HL-60/S4 (cell line): ENCODE data around the gene CACNG6.

ENCODE experiments used
- in situ Hi-C: fragments of 300-500 bp; cut with MboI; formaldehyde crosslinking; loops from 2 replicates; pipeline ENCODE4 v1.14.3; 2022; ENCODE audit warnings: low sequenced_read_pairs

The CACNG6 gene

DNA sequence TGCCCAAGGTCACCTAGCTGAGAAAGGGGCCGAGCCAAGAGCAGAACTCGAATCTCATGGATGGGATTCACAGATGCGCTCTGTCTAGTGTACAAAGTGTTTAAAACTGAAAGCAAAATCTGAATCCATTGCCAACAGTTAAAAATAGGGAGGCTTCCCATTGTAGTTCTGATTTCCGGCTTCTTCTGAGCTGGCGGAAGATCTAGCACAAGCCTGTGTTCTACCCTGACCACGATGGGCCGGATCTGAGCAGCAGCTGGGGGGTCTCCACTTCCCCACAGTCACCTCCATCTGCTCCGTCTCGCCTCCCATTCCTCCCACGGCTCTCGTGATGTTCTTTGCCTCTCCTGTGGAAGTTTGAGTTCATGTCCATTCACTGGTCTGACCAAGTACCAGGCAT is 26.3 kb upstream of the CACNG6 start:
- in situ Hi-C loops, result no loop called here

DNA sequence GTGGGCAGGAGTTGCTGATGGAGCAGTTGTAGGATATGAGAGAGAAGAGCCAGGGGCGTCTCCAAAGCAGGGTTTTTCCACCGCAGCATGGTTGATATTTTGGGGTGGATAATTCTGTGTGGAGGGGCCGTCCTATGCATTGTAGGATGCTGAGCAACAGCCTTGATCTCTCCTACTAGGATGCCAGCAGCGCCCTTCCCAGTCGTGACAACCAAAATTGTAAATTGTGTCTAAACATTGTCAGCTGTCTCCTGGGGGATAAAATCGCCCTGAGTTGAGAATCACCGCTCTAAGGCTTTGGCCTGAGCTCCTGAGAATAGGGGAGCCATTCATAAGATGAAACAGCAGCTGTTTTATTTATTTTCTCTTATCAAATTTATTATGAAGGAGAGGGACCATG is 24.5 kb upstream of the CACNG6 start:
- in situ Hi-C loops, result no loop called here

DNA sequence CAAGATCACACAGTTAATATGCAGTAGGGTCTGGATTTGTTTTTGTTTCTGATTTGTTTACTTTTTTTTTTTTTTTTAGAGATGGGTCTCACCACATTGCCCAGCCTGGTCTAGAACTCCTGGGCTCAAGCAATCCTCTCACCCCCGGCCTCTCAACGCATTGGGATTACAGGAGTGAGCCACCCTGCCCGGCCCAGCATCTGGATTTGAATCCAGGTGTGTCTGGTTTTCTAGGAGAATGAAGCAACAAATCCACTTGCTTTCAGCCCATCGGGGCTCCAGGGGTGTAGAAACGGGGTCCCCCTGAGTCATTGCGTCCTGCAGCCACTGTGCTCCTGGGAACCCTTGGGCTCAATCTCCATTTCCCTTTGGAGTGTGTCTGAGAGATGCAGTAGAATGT is 22.1 kb upstream of the CACNG6 start:
- in situ Hi-C loops, result no loop called here

DNA sequence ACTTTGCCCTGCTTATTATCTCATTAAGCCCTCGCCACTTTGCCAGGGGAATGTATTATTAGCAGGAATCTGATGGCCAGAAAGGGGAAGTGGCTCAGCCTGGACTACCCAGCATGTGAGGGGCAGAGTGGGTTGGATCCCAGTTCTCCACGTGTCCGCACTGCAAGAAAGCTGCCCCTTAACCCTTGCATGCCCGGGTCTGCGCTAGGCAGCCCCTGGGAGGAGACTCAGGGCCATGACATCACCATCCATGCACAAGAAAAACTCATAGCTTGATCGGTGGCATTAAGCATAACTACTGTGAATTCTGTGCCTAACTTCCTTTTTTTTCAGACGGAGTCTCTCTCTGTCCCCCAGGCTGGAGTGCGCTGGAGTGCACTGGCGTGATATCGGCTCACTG is 19.8 kb upstream of the CACNG6 start:
- in situ Hi-C loops, result no loop called here

DNA sequence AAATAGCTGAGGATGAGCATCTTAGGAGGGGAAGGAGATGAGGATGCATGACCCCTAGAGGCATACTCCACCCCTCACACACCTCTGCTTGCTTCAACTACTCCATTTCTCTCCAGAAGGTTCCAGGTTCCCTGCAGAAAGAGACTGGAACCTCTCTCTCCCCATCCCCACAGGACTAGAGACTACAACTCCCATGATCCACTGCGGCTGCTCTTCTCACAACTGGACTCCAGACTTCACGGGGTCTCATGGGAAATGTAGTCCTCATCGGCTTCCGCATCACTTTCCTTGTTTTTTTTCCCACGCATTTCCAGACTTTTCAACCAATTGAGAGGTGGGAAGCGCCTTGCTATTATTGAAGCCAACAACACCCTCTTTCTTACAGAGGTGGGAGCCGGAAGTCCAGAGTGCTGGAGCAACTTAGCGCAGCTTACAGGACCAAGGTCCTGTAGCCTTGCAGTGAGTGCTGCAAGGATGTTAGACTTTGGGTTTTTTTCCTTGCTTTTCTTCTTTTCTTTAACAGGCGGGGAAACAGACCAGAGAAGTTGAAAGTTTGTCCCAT is 13.9 kb upstream of the CACNG6 start:
- in situ Hi-C loops, result no loop called here

DNA sequence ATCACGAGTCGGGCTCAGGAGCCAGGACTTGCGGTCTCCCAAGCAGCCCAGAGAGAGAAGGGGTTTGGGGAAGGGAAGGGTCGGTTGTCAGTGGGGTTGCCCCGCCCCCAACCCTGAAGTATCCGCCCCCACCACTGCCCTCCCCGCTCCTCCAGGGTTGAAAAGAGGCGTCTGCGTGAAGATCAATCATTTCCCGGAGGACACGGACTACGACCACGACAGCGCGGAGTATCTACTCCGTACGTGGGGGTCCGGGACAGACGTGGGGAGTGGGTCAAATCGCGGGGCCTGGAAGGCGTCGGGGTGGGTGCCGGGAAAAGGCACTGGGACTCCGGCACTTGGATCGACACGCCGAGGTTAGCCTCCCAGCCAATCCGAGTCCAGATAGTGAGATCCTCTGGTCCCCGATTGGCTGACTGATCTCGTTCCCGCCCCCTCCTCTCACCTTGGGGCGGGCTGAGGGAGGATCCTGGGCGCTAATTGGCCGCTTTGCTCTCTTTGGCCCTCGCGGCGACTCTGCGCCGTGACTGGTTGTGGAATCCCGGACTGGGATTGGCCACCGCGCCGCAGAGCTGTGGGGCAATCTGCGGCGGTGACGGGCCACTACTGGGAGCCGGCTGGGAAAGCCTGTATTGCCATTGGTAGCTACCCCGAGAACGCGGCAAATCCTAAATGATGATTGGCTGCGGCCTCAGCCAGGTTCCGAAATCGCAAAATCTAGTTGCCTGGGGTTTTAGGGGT is 13.3 kb upstream of the CACNG6 start:
- in situ Hi-C loops, result no loop called here

DNA sequence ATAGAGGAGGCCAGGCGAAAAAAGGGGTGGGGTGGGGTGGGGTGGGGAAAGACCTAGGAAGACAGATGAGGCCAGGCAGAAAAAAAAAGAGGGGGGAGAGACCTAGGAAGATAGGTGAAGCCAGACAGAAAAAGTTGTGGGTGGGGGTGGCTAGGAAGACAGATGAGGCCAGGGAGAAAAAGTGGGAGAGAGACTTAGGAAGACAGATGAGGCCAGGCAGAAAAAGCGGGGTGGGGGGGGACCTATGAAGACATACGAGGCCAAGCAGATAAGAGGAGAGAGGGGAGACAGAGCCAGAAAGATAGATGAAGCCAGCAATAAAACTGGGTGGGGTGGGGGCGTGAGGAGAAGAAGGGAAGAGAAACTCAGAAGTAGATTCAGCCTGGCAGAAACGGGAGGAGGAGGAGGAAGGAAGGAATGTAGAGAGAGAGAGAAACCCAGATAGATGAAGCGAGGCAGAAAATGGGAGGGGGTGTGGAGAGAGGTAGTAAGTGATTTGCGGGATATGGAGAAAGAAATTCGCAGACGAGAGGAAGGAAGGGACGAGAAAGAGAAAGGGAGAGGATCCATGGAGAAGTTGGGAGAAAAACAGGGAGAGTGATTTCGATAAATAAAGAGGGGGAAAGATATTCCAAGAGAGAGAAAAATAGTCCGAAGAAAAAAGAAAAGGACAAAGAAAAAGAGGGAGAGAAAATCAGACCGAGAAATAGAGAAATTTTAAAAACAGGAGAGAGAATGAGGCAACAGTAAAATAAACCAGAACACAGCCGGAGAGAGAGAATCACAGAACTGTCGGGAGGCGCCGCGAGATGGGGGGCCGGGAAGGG is 12.2 kb upstream of the CACNG6 start:
- in situ Hi-C loops, result no loop called here

DNA sequence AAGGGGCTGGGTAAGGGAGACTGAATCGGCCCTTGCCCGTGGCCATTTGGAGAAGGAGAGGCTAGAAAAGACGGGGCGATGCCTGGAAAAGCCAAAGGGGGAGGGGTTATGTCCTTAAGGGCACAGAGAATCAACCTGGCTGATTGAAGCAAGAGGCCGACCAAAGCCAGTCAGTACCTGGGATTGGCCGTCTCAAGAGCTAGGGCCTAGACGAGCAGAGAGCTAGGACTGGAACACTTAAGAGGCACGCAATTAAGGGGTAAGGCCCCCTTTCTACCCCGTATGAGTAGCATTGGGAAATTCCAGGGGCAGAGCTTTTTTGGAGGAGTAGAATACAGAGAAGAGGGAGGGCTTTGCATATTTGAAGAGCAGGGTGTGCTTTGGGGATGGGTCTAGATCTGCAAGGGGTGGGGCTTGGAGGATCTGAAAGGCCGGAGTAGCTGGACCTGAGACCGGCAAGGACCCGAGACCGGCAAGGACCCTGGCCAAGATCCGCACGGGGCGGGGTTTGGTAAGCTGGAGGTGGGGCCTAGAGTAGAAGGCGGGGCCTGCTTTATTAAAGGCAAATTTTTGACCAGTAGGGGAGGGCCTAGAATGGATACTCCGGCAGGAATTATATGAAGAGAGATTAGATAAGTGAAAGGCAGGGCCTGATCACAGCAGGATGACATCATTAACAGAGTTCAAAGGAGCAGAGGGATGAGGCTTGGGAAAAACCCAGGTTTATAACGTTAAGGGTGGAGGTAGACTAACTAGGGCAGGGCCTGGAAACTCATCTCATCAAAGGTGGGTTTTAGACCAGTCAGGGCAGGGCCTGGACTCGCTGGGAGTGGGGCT is 10.7 kb upstream of the CACNG6 start:
- in situ Hi-C loops, result no loop called here

DNA sequence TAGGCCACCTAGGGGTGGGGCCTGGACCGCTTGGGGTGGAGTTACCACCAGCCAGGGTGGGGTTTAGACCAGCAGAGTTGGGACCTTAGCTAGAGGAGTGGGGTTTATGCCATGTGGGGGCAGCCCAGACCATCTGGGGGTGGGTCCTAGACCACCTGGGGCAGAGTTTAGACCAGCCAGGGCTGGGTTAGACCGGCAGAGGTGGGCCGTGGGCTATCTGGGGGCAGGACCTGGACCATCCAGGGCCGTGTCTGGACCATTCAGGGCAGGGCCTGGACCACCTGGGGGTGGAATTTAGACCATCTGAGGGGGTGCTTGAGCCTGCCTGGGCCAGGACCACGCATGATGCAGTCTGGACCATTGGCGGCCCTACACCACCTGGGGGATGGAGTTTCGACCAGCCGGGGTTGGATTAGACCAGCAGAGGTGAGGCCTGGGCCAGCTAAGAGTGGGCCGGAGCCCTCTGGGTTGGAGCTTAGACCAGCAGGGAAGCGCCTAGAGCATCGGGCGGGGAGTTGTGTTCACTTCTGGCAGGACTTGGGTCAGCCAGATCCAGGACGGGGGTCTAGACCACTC is 10.0 kb upstream of the CACNG6 start:
- in situ Hi-C loops, result no loop called here

DNA sequence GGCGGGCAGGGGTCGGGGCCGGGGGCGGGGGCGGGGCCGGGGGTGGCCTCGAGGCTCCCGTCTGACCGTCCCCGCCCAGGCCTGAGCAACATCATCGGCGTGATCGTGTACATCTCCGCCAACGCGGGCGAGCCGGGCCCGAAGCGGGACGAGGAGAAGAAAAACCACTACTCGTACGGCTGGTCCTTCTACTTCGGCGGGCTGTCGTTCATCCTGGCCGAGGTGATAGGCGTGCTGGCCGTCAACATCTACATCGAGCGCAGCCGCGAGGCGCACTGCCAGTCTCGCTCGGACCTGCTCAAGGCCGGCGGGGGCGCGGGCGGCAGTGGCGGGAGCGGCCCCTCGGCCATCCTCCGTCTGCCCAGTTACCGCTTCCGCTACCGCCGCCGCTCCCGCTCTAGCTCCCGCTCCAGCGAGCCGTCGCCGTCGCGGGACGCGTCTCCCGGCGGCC is 9.4 kb upstream of the CACNG6 start:
- in situ Hi-C loops, result no loop called here

DNA sequence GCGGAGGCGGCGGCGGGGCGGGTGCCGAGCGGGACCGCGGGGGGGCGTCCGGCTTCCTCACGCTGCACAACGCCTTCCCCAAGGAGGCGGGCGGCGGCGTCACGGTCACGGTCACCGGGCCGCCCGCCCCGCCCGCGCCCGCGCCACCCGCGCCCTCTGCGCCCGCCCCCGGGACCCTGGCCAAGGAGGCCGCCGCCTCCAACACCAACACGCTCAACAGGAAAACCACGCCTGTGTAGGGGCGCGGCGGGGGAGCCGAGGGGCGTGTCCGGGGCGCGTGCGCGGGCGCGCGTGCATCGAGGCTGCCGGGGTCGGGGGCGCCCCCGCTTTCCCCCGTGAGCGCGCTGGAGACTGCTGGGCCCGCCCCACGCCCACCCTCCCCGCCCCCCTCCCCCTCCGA is 8.8 kb upstream of the CACNG6 start:
- in situ Hi-C loops, result no loop called here

DNA sequence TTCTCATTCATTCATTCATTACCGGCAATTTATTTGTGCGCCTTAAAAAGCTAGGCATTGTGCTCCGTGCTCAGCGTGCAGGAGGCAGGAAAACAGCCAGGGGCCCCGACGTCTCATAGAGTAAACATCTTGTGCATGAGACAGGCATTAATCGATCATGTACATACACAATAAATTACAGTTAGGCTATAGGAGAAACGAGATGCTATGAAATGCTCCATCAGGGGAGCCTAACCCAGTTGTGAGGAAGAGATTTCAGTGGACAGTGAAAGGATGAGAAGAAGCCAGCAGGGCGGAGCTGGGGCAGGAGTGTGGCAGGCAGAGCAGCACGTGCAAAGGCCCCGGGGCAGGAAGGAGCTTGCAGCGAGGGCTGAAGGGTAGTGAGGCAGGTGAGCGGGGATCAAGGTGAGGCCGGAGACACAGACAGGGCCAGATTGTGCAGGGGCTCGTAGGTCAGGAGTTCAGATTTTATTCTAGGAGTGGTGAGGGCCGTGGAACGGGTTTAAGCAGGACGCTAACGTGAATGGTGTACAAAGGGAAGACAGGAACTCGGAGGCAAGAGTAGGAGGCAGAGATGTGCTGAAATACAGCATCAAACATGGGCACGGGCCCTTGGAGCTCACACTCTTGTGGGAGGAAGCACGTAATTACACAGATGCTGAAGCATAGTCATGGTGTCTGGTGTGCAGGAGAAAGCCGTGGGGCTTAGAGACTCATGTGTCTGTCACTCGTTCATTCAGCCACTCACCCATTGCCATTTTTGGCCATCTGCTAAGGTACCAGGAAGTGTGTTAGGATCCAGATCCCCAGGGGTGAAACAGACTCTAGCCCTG is 7.8 kb upstream of the CACNG6 start:
- in situ Hi-C loops, result no loop called here

DNA sequence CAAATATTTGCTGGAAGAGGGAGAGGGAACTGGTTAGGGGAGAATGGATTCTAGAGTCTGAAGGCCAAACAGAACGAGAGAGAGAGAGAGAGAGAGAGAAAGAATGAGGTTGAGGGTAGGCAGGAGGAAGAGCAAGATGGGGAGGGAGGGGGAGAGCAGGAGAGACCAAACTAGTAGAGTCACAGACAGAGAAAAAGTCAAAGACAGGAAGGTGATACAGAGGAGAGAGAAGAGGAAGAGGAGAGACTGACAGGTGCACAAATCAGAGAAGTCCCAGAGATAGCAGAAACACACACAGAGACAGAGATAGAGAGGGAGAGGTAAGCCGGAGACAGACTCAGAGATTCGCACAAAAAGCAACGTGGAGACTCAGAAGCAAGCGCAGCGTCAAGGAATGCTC is 5.6 kb upstream of the CACNG6 start:
- in situ Hi-C loops, result no loop called here

DNA sequence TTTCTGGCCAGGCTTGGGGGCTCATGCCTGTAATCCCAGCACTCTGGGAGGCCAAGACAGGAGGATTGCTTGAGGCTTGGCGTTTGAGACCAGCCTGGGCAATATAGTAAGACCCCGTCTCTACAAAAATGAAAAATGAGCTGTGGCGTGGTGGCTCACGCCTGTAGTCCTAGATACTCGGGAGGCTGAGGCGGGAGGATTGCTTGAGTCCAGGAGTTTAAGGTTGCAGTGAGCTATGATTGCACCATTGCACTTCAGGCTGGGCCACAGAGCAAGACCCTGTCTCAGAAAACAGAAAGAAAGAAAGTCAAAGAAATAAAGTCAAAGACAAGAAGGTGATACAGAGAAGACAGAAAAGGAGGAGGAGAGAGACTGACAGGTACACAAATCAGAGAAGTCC is 2.5 kb upstream of the CACNG6 start:
- in situ Hi-C loops, result no loop called here

DNA sequence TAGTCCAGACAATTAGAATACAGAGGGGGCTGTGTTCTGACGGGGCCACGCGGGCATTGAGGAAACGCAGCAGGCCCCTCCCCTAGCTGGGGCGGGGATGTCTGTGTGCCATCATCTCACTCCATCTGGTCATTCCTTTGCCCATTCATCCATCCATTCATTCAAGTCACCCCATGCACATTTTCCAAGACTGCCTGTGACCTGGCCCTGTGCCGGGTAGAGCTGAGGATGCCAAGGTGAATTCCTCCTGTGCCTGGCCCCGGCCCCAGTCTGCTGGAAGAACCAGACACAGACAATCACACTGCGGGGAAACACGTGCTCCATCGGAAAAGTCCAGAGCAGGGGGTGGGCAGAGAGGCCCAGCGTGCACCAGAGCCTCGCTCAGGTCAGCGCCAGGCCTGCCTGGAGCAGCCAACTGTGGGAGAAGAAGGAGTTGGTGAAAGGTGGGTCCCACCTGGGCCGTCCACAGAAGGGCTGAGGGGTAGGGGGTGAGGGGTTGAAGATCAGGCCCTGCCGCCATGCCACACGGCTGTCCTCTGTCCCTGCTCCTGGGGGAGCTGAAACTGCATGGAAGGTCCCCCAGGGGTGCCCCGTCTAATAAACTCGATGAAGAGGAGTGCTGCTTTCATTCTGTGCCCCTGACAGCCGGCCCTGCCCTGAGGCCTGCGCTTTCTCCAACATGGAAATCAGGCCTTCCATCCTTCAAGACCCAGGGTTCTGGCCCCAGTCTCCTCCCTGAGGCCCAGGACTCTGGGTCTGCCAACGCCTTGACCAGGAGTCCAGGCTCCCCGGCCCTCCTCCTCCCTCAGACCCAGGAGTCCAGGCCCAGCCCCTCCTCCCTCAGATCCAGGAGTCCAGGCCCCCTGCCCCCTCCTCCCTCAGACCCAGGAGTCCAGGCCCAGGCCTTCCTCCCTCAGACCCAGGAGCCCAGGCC is 1.6 kb upstream of the CACNG6 start:
- in situ Hi-C loops, result no loop called here

DNA sequence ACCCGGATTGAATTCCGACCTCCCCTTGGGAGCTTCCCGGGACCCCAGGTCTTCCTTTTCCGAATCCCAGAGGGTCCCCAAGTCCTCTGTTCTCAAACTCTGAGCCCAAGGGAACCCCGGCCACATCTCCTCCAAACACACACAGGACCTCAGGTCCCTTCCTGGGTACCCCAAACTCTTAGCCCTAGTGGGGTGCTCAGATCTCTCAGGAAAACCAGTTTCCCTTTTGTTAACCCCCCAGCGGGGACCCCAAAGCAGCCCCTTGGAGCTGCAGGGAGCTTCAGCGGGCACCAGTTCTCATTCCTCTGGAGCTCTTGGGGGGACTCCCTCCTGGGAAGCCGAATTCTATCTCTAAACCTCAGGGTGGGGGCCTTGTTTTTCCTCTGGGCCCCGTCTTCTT is 774 bp downstream of the CACNG6 start:
- in situ Hi-C loops, result no loop called here

DNA sequence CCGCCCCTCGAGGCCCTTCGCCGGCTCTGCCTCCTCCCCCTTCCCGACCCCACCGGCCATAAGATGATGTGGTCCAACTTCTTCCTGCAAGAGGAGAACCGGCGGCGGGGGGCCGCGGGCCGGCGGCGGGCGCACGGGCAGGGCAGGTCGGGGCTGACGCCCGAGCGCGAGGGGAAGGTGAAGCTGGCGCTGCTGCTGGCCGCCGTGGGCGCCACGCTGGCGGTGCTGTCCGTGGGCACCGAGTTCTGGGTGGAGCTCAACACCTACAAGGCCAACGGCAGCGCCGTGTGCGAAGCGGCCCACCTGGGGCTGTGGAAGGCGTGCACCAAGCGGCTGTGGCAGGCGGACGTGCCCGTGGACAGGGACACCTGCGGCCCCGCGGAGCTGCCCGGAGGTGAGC is 1.4 kb downstream of the CACNG6 start:
- in situ Hi-C loops, result no loop called here

DNA sequence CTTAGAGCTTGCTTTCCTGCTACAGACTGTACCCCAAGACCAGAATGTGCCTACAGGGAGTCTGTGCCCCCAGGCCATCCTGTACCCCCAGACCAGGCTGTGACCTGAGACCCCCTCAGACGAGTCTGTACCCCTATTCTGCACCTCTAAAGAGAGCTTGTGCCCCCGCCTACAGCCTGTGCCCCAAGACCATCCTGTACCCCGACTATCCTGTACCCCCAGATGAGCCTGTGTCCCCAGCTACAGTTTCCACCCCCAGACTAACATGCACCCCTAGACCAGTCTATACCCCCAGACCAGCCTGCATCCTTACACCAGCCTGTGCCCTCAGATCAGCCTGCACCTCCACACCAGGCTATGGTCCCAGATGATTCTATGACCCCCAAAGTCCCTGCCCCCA is 2.0 kb downstream of the CACNG6 start:
- in situ Hi-C loops, result no loop called here

DNA sequence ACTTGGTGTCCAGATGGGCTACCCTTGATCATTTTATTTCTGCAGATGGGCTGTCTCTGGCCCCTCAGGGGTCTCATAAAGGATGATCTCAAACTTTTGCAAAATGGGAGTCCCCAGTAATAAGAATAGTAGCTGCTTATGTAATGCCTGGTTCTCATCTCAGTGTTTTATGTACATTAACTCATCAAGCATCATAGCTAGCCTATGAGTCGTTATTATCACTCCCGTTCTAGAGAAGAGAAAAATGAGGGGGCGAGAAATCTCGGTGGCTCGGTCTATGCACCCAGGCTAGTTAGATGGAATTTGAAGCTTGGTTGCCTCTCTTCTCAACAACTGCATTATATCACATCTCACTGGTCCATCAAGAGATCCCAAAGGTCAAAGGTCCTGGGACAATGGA is 3.4 kb downstream of the CACNG6 start:
- in situ Hi-C loops, result no loop called here
